Measurements from ENCODE around the gene ZNF593OS.
A peak's percentile ranks its signal among the peaks of the same experiment; 100 is the strongest.

Gene ZNF593OS

DNA sequence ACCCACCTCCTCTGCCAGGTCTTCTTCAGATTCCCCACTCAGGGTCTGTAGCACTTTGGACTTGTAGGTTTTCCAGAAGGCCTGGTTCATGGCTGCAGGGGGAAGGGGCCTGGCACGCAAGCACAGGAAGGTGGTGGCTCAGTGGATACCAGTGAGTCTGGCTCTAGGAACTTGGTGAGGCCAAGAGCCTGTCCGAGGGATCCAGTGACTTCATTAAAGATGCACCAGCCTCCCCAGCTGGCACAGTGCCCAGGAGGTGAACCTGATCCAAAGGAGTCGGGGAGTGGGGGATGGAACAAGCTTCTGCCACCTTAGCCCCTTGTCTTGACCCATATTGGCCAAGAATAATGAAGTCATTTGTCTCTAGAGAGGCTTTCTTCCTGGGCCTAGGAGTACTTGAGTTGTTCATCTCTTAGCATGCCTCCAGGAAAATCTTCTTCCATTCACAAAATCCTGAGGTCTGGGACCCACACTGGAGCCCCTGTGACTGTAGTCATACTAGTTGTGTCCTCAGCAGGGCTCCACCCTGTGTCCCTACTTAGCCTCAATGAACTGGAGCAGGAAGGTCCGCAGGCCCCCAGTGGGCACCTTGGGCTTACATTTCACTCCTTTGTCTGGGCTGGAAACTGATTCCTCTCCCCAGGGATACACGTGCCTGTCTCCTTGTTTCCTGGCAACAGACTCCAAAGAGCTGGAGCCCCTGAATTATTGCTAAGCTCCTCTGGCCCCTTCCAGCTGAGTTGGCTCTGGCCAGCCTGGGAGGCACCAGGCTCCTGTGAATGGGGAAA, 3.0 kb downstream of the ZNF593OS start, which contains the start of gene C1orf232:
Gene C1orf232 (minus strand): TSS at position 554 of the 788 bp plus-strand sequence. CDS start 464 bp downstream, at position 90.
- TF ChIP-seq, protein P1, sequence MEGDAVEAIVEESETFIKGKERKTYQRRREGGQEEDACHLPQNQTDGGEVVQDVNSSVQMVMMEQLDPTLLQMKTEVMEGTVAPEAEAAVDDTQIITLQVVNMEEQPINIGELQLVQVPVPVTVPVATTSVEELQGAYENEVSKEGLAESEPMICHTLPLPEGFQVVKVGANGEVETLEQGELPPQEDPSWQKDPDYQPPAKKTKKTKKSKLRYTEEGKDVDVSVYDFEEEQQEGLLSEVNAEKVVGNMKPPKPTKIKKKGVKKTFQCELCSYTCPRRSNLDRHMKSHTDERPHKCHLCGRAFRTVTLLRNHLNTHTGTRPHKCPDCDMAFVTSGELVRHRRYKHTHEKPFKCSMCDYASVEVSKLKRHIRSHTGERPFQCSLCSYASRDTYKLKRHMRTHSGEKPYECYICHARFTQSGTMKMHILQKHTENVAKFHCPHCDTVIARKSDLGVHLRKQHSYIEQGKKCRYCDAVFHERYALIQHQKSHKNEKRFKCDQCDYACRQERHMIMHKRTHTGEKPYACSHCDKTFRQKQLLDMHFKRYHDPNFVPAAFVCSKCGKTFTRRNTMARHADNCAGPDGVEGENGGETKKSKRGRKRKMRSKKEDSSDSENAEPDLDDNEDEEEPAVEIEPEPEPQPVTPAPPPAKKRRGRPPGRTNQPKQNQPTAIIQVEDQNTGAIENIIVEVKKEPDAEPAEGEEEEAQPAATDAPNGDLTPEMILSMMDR (IDR thresholded peaks at IDR 0.05), result no peak

DNA sequence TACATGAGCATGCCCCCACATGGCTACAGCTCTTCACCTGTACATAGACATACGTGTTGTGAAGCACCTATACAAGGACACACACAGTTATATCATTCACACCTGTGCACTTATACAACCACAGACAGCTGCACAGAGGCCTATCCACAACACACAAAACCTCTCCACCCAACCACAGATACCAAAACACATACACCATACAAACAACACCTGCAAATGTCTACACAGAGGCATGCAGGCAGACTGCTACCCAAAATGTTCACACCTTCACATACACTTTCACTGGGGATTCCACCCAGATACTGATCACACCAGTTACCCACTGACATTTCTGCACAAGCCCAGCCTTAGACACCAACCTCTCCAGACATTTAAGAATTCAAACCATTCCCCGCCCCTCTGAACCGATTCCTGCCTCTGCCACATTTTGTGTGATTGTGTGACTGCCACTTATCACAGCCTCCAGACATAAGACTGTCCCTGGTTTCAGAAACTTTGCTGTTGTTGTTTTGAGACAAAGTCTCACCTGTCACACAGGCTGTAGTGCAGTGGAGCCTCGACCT, 4.8 kb downstream of the ZNF593OS start:
- TF ChIP-seq, protein P1 (IDR thresholded peaks at IDR 0.05), result no peak

DNA sequence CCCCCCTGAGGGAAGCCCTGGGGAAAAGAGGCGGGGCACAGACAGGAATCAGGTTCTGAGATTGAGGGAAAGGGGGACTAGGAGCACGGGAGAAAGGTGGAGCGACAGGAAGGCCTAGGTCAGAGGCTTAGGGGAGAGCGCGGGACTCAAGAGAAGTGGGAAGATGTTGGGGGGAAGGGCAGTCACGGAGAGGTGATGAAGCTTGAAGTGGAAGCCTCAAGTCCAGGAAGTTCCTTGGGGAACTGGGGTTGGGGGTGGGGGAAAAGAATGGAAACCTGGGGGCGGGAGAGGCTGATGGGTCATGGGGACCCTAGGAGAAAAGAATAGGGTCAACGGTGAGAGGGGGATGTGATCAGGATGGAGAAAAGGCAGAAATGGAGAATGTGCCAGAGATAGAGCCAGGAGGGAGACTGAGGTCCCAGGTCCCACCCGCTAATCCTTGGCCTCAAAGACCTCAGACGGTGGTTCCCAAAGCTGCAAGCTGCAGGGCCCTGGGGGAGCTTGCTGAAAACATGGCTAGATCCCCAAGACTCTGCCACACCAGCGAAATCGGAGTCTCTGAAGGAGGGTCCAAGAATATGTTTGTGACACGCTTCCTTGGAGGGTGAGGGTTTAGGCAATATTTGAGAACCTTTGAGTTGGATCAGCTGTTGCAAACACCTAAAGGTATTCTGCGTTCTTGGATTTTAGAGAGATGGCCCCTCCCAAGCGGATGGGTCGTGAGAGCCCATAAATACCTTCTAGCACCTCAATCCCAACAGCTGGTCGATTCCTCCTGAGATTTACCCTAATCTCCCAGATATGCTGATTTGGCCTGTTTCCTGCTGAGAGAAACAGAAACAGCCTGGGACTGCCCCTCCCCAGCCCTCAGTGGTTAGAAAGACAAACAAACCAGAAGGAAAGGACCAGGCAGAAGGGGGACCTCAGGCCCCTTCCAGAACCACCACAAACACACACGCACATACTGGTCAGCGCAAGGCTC, 6.5 kb downstream of the ZNF593OS start:
- TF ChIP-seq, protein P1 (IDR thresholded peaks at IDR 0.05), result no peak

DNA sequence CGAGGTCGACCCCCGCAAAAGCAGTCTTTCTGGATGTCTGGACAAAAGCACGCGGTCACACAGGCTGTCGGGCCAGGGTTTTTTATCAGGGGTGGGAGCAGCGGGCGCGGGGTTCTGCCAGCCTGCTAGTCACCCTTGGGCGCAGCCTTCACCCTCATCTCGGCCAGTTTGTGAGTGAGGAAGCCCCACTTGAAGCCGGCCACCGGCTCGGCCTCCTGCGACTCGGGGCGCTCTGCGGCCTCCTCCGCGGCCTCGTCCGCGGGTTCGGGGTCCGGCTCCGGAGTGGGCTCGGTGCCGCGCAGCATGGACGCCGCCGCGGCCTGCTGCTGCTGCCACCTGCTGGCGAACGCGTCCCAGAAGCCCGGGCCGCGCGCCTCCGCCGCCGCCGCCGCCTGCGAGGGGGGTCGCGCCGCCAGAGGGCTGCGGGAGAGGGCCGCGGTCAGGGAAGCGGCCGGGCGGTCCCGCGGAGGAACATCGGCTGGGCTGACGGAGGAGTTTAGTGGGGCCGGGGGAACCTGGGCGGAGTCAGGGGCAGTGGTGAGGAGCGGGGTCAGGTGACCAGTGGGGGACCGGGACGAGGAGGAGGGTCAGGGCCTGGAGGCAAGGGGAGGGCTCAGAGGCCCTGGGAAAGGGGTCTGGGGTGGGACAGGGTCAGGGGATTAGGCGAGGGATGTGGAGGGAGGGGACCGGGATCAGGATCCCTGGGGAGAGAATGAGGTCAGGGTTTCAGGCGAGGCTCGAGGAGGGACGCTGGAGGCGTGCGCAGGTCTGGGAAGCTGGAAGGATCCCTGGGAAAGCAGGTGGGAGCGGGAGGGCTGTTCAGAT, 7.4 kb downstream of the ZNF593OS start:
- TF ChIP-seq, protein P1 (IDR thresholded peaks at IDR 0.05), result peak; percentile 62

DNA sequence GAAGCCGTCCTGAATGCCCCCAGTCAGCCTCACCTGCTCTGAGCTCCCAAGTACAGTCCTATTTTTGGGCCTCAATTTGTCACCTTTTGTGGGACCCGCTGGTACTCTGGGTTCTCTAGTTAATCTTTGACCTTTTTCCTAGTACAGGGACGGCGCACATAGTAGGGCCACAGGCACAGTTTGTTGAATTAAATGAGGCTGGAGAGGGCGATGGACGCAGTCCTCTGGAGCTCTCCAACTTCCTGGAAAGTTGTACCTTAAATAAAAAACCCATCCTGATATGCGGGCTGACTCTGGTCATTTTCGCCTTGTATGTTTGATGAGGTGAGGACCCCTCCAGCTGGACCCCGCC, 8.0 kb downstream of the ZNF593OS start:
- TF ChIP-seq, protein P1 (IDR thresholded peaks at IDR 0.05), result no peak

DNA sequence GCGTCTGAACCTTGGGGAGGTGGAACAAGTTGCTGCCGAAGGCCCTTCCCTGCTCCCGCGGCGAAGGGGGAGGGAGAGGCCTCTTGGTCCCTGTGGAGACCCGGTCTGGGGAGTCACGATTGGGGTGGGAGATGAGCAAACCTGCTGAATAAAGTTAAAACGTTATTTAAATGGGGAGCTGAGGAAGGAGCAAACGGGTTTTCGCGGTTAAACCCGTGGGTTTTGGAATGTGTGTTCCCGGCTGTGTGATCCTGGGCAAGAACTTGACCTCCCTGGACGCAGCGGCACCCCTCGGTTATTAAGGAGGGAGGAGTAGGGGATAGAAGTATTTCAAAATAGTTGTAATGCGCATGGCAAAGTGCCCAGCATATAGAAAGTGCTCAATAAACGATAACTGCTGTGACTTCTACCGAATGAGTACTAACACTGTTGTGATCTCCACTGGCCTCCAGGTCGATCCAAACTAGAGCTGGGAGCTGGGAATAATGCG, 9.4 kb downstream of the ZNF593OS start:
- TF ChIP-seq, protein P1 (IDR thresholded peaks at IDR 0.05), result no peak

Measured in LNCAP (cell line).